Liver (tissue), 3 donors: ENCODE data around the gene PSME3IP1.

ENCODE experiments used
- EGR1 ChIP-seq, 2 donors: IDR thresholded peaks; 2 replicates each; pipeline ENCODE4 v1.6.1; 2016 to 2018; ENCODE audit warnings: antibody characterized with exemption in 2 of 2, low read depth in 2 of 2
- FOXA1 ChIP-seq: IDR thresholded peaks from 2 replicates; pipeline ENCODE4 v1.6.1; 2016; ENCODE audit warnings: antibody characterized with exemption
- JUND ChIP-seq, 2 donors: IDR thresholded peaks; 2 replicates each; pipeline ENCODE4 v1.6.1; 2016; ENCODE audit warnings: antibody characterized with exemption in 2 of 2
- RAD21 ChIP-seq, 2 donors: IDR thresholded peaks; 2 replicates each; pipeline ENCODE4 v1.6.1; 2016; ENCODE audit warnings: antibody characterized with exemption in 2 of 2, mild to moderate bottlenecking in 2 of 2
- RXRA ChIP-seq, 2 donors: IDR thresholded peaks; 2 replicates each; pipeline ENCODE4 v1.6.1; 2017 to 2018; ENCODE audit warnings: antibody characterized with exemption in 2 of 2, mild to moderate bottlenecking in 1 of 2
- SP1 ChIP-seq: IDR thresholded peaks from 2 replicates; pipeline ENCODE4 v1.6.1; 2018; ENCODE audit warnings: antibody characterized with exemption, mild to moderate bottlenecking
- TAF1 ChIP-seq: conservative IDR thresholded peaks from 2 replicates; pipeline ENCODE4 v1.6.1; 2016; ENCODE audit warnings: antibody characterized with exemption, mild to moderate bottlenecking
- YY1 ChIP-seq: IDR thresholded peaks from 2 replicates; pipeline ENCODE4 v1.6.1; 2016; ENCODE audit warnings: antibody characterized with exemption, mild to moderate bottlenecking
- TF ChIP-seq, protein P1 (sequence below): fragments of 150-350 bp; IDR thresholded peaks from 2 replicates; pipeline ENCODE4 v1.5.1; 2017; ENCODE audit warnings: improper control_type of control experiment, low read depth, low read length; ENCODE audit not compliant: missing input control
- TF ChIP-seq, protein P2 (sequence below): IDR thresholded peaks from 2 replicates; pipeline ENCODE4 v1.6.1; 2016; ENCODE audit warnings: antibody characterized with exemption
- TF ChIP-seq, protein P3 (sequence below): IDR thresholded peaks from 2 replicates; pipeline ENCODE4 v1.6.1; 2016; ENCODE audit warnings: antibody characterized with exemption
- donor health status: healthy.
- donor health status: healthy.

DNA sequence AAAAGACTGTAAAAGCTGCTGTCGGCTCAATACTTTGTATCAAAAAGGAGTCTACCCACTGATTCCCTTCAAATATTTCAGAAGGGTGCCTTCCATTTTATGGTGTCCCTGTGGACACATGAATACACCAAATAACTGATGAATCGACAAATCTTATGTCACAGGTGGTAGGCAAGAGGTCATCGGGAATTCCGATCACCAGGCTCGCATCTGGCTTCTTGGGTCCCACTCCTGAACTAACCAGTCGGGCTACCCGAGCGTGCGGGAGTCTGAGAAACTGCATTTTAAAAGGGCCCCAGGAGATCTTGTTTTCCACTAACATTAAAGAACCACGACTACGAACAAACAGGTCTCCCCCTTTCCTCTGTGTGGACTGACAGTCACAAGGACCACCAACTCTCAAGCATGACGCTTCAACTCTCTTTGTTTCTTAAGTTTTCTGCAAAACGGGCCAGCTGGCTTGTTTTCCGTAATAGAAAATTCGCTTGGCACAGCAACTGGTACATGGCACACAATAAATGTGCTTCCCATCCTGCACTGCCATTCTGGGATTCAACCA is 873 bp downstream of the PSME3IP1 start:
- TF ChIP-seq, protein P1, sequence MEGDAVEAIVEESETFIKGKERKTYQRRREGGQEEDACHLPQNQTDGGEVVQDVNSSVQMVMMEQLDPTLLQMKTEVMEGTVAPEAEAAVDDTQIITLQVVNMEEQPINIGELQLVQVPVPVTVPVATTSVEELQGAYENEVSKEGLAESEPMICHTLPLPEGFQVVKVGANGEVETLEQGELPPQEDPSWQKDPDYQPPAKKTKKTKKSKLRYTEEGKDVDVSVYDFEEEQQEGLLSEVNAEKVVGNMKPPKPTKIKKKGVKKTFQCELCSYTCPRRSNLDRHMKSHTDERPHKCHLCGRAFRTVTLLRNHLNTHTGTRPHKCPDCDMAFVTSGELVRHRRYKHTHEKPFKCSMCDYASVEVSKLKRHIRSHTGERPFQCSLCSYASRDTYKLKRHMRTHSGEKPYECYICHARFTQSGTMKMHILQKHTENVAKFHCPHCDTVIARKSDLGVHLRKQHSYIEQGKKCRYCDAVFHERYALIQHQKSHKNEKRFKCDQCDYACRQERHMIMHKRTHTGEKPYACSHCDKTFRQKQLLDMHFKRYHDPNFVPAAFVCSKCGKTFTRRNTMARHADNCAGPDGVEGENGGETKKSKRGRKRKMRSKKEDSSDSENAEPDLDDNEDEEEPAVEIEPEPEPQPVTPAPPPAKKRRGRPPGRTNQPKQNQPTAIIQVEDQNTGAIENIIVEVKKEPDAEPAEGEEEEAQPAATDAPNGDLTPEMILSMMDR: no peak
- TF ChIP-seq, protein P2, sequence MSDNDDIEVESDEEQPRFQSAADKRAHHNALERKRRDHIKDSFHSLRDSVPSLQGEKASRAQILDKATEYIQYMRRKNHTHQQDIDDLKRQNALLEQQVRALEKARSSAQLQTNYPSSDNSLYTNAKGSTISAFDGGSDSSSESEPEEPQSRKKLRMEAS: no peak
- TF ChIP-seq FOXA1: no peak
- no peak for TF ChIP-seq EGR1 (IDR thresholded peaks at IDR 0.05; ENCODE audit: low read depth in 2 of 2)
- no peak for TF ChIP-seq TAF1
- no peak for TF ChIP-seq RXRA (IDR thresholded peaks at IDR 0.05)
- no peak for TF ChIP-seq JUND (IDR thresholded peaks at IDR 0.05)
- no peak for TF ChIP-seq RAD21 (IDR thresholded peaks at IDR 0.05)
- TF ChIP-seq YY1: no peak
- TF ChIP-seq, protein P3, sequence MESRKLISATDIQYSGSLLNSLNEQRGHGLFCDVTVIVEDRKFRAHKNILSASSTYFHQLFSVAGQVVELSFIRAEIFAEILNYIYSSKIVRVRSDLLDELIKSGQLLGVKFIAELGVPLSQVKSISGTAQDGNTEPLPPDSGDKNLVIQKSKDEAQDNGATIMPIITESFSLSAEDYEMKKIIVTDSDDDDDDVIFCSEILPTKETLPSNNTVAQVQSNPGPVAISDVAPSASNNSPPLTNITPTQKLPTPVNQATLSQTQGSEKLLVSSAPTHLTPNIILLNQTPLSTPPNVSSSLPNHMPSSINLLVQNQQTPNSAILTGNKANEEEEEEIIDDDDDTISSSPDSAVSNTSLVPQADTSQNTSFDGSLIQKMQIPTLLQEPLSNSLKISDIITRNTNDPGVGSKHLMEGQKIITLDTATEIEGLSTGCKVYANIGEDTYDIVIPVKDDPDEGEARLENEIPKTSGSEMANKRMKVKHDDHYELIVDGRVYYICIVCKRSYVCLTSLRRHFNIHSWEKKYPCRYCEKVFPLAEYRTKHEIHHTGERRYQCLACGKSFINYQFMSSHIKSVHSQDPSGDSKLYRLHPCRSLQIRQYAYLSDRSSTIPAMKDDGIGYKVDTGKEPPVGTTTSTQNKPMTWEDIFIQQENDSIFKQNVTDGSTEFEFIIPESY: no peak
- no peak for TF ChIP-seq SP1
